KOPT-K1 (cell line): ENCODE data around the gene ZNF625.

Source experiments
- H3K27ac ChIP-seq: fragments of 200-600 bp; sonication (generic); 2 replicates; pipeline ENCODE4 v1.5.1; 2016; ENCODE audit warnings: antibody characterized with exemption, mild to moderate bottlenecking, low read depth, low read length; ENCODE audit not compliant: poor library complexity, severe bottlenecking
- H3K36me3 ChIP-seq: fragments of 200-600 bp; sonication (generic); 2 replicates; pipeline ENCODE4 v1.5.1; 2017; ENCODE audit warnings: antibody characterized with exemption, mild to moderate bottlenecking, low read length, moderate library complexity; ENCODE audit not compliant: insufficient read depth
- H3K9me3 ChIP-seq: fragments of 200-600 bp; sonication (generic); 2 replicates; pipeline ENCODE4 v1.5.1; 2017; ENCODE audit warnings: antibody characterized with exemption, low read length, mild to moderate bottlenecking; ENCODE audit not compliant: insufficient read depth, poor library complexity, severe bottlenecking

Gene ZNF625

GRCh38 chr19:12156223-12157058 lies at the start of gene ZNF625:
ZNF625 (minus strand) TSS chr19:12156734; CDS start chr19:12156558, 176 bp downstream.
- H3K27ac ChIP-seq: no peak within 1 kb of the TSS
- H3K36me3 ChIP-seq: no peaks in the 10 kb centered on the region
- H3K9me3 ChIP-seq: peaks cover 5% of the 10 kb centered on the region

- H3K9me3 ChIP-seq: peaks cover 90% of the 10 kb centered on the region
- H3K27ac ChIP-seq: no peak overlapping the region
- H3K36me3 ChIP-seq: peaks cover 41% of the 10 kb centered on the region
Observed at GRCh38 chr19:12205296-12205695, 48.8 kb upstream of the ZNF625 start.

GRCh38 chr19:12202250-12202649 lies 45.7 kb upstream of the ZNF625 start:
- H3K36me3 ChIP-seq: peaks cover 25% of the 10 kb centered on the region
- H3K27ac ChIP-seq: no peak overlapping the region
- H3K9me3 ChIP-seq: peaks cover 89% of the 10 kb centered on the region

- Histone ChIP-seq H3K36me3 (peaks cover 27% of the 10 kb centered on the region), H3K9me3 (peaks cover 91% of the 10 kb centered on the region), H3K27ac (no peak overlapping the region)
Observed at GRCh38 chr19:12199757-12200419, 43.4 kb upstream of the ZNF625 start.

GRCh38 chr19:12198136-12198535 lies 41.6 kb upstream of the ZNF625 start:
- Histone ChIP-seq H3K36me3 (peaks cover 37% of the 10 kb centered on the region), H3K9me3 (peaks cover 90% of the 10 kb centered on the region), H3K27ac (no peak overlapping the region)

- H3K36me3 ChIP-seq: peaks cover 66% of the 10 kb centered on the region
- H3K9me3 ChIP-seq: peaks cover 98% of the 10 kb centered on the region
- no peak overlapping the region for H3K27ac ChIP-seq
Observed at GRCh38 chr19:12194827-12195731, 38.5 kb upstream of the ZNF625 start.

- Histone ChIP-seq H3K36me3 (peaks cover 97% of the 10 kb centered on the region), H3K27ac (no peak overlapping the region), H3K9me3 (peaks cover 100% of the 10 kb centered on the region)
Observed at GRCh38 chr19:12187625-12188024, 31.1 kb upstream of the ZNF625 start.

- H3K27ac ChIP-seq: no peak overlapping the region
- H3K36me3 ChIP-seq: peaks cover 85% of the 10 kb centered on the region
- H3K9me3 ChIP-seq: peaks cover 99% of the 10 kb centered on the region
Observed at GRCh38 chr19:12180377-12180776, 23.8 kb upstream of the ZNF625 start.

- Histone ChIP-seq H3K36me3 (peaks cover 53% of the 10 kb centered on the region), H3K27ac (no peak overlapping the region), H3K9me3 (no peaks in the 10 kb centered on the region)
Observed at GRCh38 chr19:12166626-12167025, 10.1 kb upstream of the ZNF625 start.

- Histone ChIP-seq H3K9me3 (no peaks in the 10 kb centered on the region), H3K27ac (peak overlapping the region; percentile 81)
Observed at GRCh38 chr19:12163826-12164225, 7.3 kb upstream of the ZNF625 start.

GRCh38 chr19:12162882-12163806 lies 6.6 kb upstream of the ZNF625 start, which contains the start of gene ZNF136:
ZNF136 (plus strand) TSS chr19:12163096; CDS start chr19:12163204, 108 bp downstream.
- H3K27ac ChIP-seq: peak within 1 kb of the TSS; percentile 81
- peaks cover 23% of the 10 kb centered on the region for H3K36me3 ChIP-seq
- H3K9me3 ChIP-seq: no peaks in the 10 kb centered on the region

More at GRCh38 chr19:12163826-12164225, 7.3 kb upstream of the ZNF625 start:
- H3K36me3 ChIP-seq: peaks cover 30% of the 10 kb centered on the region

GRCh38 chr19:12162513-12162881 lies 6.0 kb upstream of the ZNF625 start:
- Histone ChIP-seq H3K9me3 (no peaks in the 10 kb centered on the region), H3K36me3 (peaks cover 21% of the 10 kb centered on the region), H3K27ac (peak overlapping the region; percentile 81)

- peaks cover 2% of the 10 kb centered on the region for H3K36me3 ChIP-seq
- peaks cover 5% of the 10 kb centered on the region for H3K9me3 ChIP-seq
Observed at GRCh38 chr19:12159773-12160414, 3.4 kb upstream of the ZNF625 start.

More at GRCh38 chr19:12159773-12160414, 3.4 kb upstream of the ZNF625 start:
- H3K27ac ChIP-seq: no peak overlapping the region
